Naive B cell (primary cell): Measurements from ENCODE around the gene ABCG2. TPM values are rescaled to one million over a fixed set of nuclear protein-coding genes. Genes with fewer than 3 reads are reported as not detected.
"Not testable (repeated sequence)": the region's sequence is repeated elsewhere in the genome, so short reads cannot be mapped to it uniquely, and the experiment has no call there.

Experiments used
- ATAC-seq, 2 donors: fragments of 150-1000 bp; cut with Tn5 transposase; 2 replicates each; pipeline ENCODE4 v1.10.0; 2021; ENCODE audit warnings: low read depth in 2 of 2, mild to moderate bottlenecking in 2 of 2, moderate library complexity in 2 of 2
- DNase-seq: peaks from one replicate; pipeline ENCODE4 v3.0.0; 2022
- H3K27ac Mint-ChIP-seq, 6 donors: one replicate each; pipeline ENCODE4 v1.8.0; 2020 to 2022; ENCODE audit warnings: mild to moderate bottlenecking in 6 of 6, mixed read lengths in 6 of 6, moderate library complexity in 5 of 6, inconsistent platforms in 2 of 6
- H3K27me3 Mint-ChIP-seq, 3 donors: one replicate each; pipeline ENCODE4 v1.8.0; 2021 to 2022; ENCODE audit warnings: mixed read lengths in 3 of 3, mild to moderate bottlenecking in 1 of 3
- H3K36me3 Mint-ChIP-seq, 2 donors: one replicate each; pipeline ENCODE4 v1.8.0; 2020 to 2022; ENCODE audit warnings: mixed read lengths in 2 of 2, inconsistent platforms in 1 of 2, mild to moderate bottlenecking in 1 of 2
- H3K4me1 Mint-ChIP-seq, 3 donors: one replicate each; pipeline ENCODE4 v1.8.0; 2020 to 2022; ENCODE audit warnings: mixed read lengths in 3 of 3, inconsistent platforms in 1 of 3, mild to moderate bottlenecking in 1 of 3, moderate library complexity in 1 of 3
- H3K4me3 Mint-ChIP-seq, 8 donors: one replicate each; pipeline ENCODE4 v1.8.0; 2020 to 2022; ENCODE audit warnings: mild to moderate bottlenecking in 8 of 8, mixed read lengths in 8 of 8, moderate library complexity in 8 of 8, inconsistent platforms in 2 of 8
- H3K9me3 Mint-ChIP-seq, 7 donors: one replicate each; pipeline ENCODE4 v1.8.0; 2020 to 2022; ENCODE audit warnings: mixed read lengths in 7 of 7, mild to moderate bottlenecking in 5 of 7, inconsistent platforms in 2 of 7, moderate library complexity in 1 of 7
- polyA plus RNA-seq, 6 donors: library from polyadenylated mRNA; unstranded; fragments of 300-500 nt; fragmentation: Illumina TruSeq; gene quantifications; one replicate each; pipeline ENCODE4 v1.2.3, GENCODE V29; 2021; ENCODE audit warnings: low read depth in 6 of 6

The ABCG2 gene
- polyA plus RNA-seq, 6 donors from 2014 or later: 0.20 to 1.1 (median 0.49) TPM; not detected in 1

GRCh38 chr4:88130003-88130402 lies 28.4 kb downstream of the ABCG2 start:
- Mint-ChIP-seq H3K27ac (no peak overlapping the region), H3K9me3 (peaks cover 0 to 6% (median 0%) of the 10 kb centered on the region in 7 donors), H3K4me3 (no peak overlapping the region), H3K36me3 (no peaks in the 10 kb centered on the region), H3K4me1 (peaks cover 0 to 5% (median 4%) of the 10 kb centered on the region in 3 donors), H3K27me3 (no peaks in the 10 kb centered on the region)
- ATAC-seq: no peak
- DNase-seq: no peak

GRCh38 chr4:88122260-88122659 lies 36.2 kb downstream of the ABCG2 start:
- ATAC-seq, H3K4me1 Mint-ChIP-seq, H3K27ac Mint-ChIP-seq, H3K27me3 Mint-ChIP-seq, DNase-seq, H3K4me3 Mint-ChIP-seq: not testable (repeated sequence)
- Mint-ChIP-seq H3K9me3 (peaks cover 15 to 46% (median 28%) of the 10 kb centered on the region in 7 donors), H3K36me3 (peaks cover 14 to 28% of the 10 kb centered on the region in 2 donors)

- DNase-seq (no peak), ATAC-seq (no peak)
- Mint-ChIP-seq H3K27me3 (peaks cover 0 to 5% (median 0%) of the 10 kb centered on the region in 3 donors), H3K9me3 (peaks cover 15 to 40% (median 28%) of the 10 kb centered on the region in 7 donors), H3K4me3 (no peak overlapping the region), H3K27ac (no peak overlapping the region), H3K36me3 (peaks cover 14 to 28% of the 10 kb centered on the region in 2 donors), H3K4me1 (peaks cover 6 to 11% (median 8%) of the 10 kb centered on the region in 3 donors)
Observed at GRCh38 chr4:88119943-88120342, 38.5 kb downstream of the ABCG2 start.

- peaks cover 8 to 25% (median 19%) of the 10 kb centered on the region in 7 donors for H3K9me3 Mint-ChIP-seq
- ATAC-seq (peak; percentile 56 to 68), DNase-seq (peak; percentile 6)
- H3K36me3 Mint-ChIP-seq: peaks cover 5 to 17% of the 10 kb centered on the region in 2 donors
- no peaks in the 10 kb centered on the region for H3K27me3 Mint-ChIP-seq
- H3K4me3 Mint-ChIP-seq: peak overlapping the region in 3 of 8 donors; percentile 19 to 67 (median 25)
- peak overlapping the region in 2 of 6 donors; percentile 26 to 47 for H3K27ac Mint-ChIP-seq
- peaks cover 6 to 11% (median 8%) of the 10 kb centered on the region in 3 donors for H3K4me1 Mint-ChIP-seq
Observed at GRCh38 chr4:88115587-88115986, 42.9 kb downstream of the ABCG2 start.

- DNase-seq: no peak
- Mint-ChIP-seq H3K9me3 (no peaks in the 10 kb centered on the region), H3K27me3 (no peaks in the 10 kb centered on the region), H3K4me3 (no peak overlapping the region), H3K36me3 (no peaks in the 10 kb centered on the region), H3K4me1 (peaks cover 6 to 11% (median 8%) of the 10 kb centered on the region in 3 donors), H3K27ac (peak overlapping the region in 2 of 6 donors; percentile 21 to 65)
- ATAC-seq: no peak
Observed at GRCh38 chr4:88112856-88113255, 45.6 kb downstream of the ABCG2 start.

- no peaks in the 10 kb centered on the region for H3K36me3 Mint-ChIP-seq
- H3K9me3 Mint-ChIP-seq: no peaks in the 10 kb centered on the region
Observed at GRCh38 chr4:88110826-88111225, 47.6 kb downstream of the ABCG2 start.

GRCh38 chr4:88109123-88109881 lies 49.1 kb downstream of the ABCG2 start:
- no peaks in the 10 kb centered on the region for H3K9me3 Mint-ChIP-seq
- no peak overlapping the region for H3K4me3 Mint-ChIP-seq
- no peaks in the 10 kb centered on the region for H3K4me1 Mint-ChIP-seq
- no peaks in the 10 kb centered on the region for H3K27me3 Mint-ChIP-seq
- no peak overlapping the region for H3K27ac Mint-ChIP-seq
- DNase-seq: no peak
- ATAC-seq: no peak
- no peaks in the 10 kb centered on the region for H3K36me3 Mint-ChIP-seq

More at GRCh38 chr4:88110826-88111225, 47.6 kb downstream of the ABCG2 start:
- no peak for ATAC-seq
- Mint-ChIP-seq H3K27ac (no peak overlapping the region), H3K4me1 (peaks cover 5 to 7% (median 7%) of the 10 kb centered on the region in 3 donors), H3K4me3 (no peak overlapping the region), H3K27me3 (no peaks in the 10 kb centered on the region)
- no peak for DNase-seq

- Mint-ChIP-seq H3K27ac (no peak overlapping the region), H3K4me3 (no peak overlapping the region), H3K9me3 (no peaks in the 10 kb centered on the region), H3K36me3 (no peaks in the 10 kb centered on the region), H3K27me3 (no peaks in the 10 kb centered on the region), H3K4me1 (no peaks in the 10 kb centered on the region)
- ATAC-seq (no peak), DNase-seq (no peak)
Observed at GRCh38 chr4:88108747-88109122, 49.7 kb downstream of the ABCG2 start.

- H3K4me3 Mint-ChIP-seq, H3K27me3 Mint-ChIP-seq, H3K4me1 Mint-ChIP-seq, H3K9me3 Mint-ChIP-seq, DNase-seq, ATAC-seq, H3K36me3 Mint-ChIP-seq: not testable (repeated sequence)
- H3K27ac Mint-ChIP-seq: peak overlapping the region in 1 of 6 donors; percentile 58
Observed at GRCh38 chr4:88108108-88108465, 50.4 kb downstream of the ABCG2 start.

GRCh38 chr4:88107406-88108107 lies 50.9 kb downstream of the ABCG2 start:
- Mint-ChIP-seq H3K27me3 (no peaks in the 10 kb centered on the region), H3K4me1 (no peaks in the 10 kb centered on the region), H3K27ac (peak overlapping the region in 1 of 6 donors; percentile 58), H3K4me3 (no peak overlapping the region), H3K36me3 (no peaks in the 10 kb centered on the region), H3K9me3 (no peaks in the 10 kb centered on the region)
- ATAC-seq (no peak), DNase-seq (no peak)

GRCh38 chr4:88106205-88106604 lies 52.2 kb downstream of the ABCG2 start:
- Mint-ChIP-seq H3K27ac (no peak overlapping the region), H3K27me3 (peaks cover 0 to 4% (median 0%) of the 10 kb centered on the region in 3 donors), H3K36me3 (no peaks in the 10 kb centered on the region), H3K9me3 (no peaks in the 10 kb centered on the region), H3K4me3 (no peak overlapping the region), H3K4me1 (peaks cover 0 to 3% (median 0%) of the 10 kb centered on the region in 3 donors)
- ATAC-seq: no peak
- no peak for DNase-seq

GRCh38 chr4:88104902-88105610 lies 53.4 kb downstream of the ABCG2 start:
- Mint-ChIP-seq H3K27me3 (peaks cover 0 to 8% (median 0%) of the 10 kb centered on the region in 3 donors), H3K27ac (no peak overlapping the region), H3K4me3 (no peak overlapping the region), H3K9me3 (no peaks in the 10 kb centered on the region), H3K36me3 (no peaks in the 10 kb centered on the region), H3K4me1 (peaks cover 0 to 5% (median 0%) of the 10 kb centered on the region in 3 donors)
- no peak for DNase-seq
- no peak for ATAC-seq

- no peak for ATAC-seq
- H3K27me3 Mint-ChIP-seq: peaks cover 0 to 8% (median 0%) of the 10 kb centered on the region in 3 donors
- peaks cover 0 to 5% (median 0%) of the 10 kb centered on the region in 3 donors for H3K4me1 Mint-ChIP-seq
- no peak for DNase-seq
- H3K36me3 Mint-ChIP-seq: no peaks in the 10 kb centered on the region
- H3K9me3 Mint-ChIP-seq: no peaks in the 10 kb centered on the region
- H3K27ac Mint-ChIP-seq: no peak overlapping the region
- H3K4me3 Mint-ChIP-seq: no peak overlapping the region
Observed at GRCh38 chr4:88102026-88102425, 56.4 kb downstream of the ABCG2 start.
